Mucosa of gallbladder (tissue), 1 donor: Measurements from ENCODE around the gene SPDYE1. TPM values are rescaled to one million over a fixed set of nuclear protein-coding genes. Genes with fewer than 3 reads are reported as not detected.
"Not testable (repeated sequence)": the region's sequence is repeated elsewhere in the genome, so short reads cannot be mapped to it uniquely, and the experiment has no call there.

Experiments used
- DNase-seq: peaks from one replicate; pipeline ENCODE4 v3.0.0-alpha.2; 2020; ENCODE audit warnings: low spot score
- total RNA-seq: library from RNA; stranded (reverse); gene quantifications from one replicate; pipeline ENCODE4 v1.2.1, GENCODE V29; 2021
- donor health status: DM: no; HTN: no; CAD: no.

Gene SPDYE1
- total RNA-seq, 1 donor from 2014 or later: not detected

DNA sequence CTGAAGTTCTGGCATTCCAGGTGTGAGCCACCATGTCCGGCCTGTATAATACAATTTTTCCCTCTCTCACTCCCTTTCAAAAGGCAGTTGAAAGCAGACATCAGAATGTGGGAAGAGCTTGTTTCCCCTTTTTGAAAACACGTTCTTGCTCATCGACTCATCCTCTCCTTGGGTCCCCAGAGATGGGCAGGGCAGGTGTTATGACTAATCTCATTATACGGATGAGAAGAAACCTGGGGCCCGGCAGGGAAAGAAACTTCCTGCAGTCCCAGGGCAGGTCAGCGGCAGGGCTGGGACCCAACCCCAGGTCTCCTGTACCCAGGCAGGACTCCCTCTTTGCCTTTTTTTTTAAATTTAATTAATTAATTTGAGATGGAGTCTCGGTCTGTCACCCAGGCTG lies 4.8 kb upstream of the SPDYE1 start:
- not testable (repeated sequence) for DNase-seq

GRCh38 chr7:43994681-43995080 lies 3.0 kb upstream of the SPDYE1 start:
- DNase-seq: not testable (repeated sequence)

DNA sequence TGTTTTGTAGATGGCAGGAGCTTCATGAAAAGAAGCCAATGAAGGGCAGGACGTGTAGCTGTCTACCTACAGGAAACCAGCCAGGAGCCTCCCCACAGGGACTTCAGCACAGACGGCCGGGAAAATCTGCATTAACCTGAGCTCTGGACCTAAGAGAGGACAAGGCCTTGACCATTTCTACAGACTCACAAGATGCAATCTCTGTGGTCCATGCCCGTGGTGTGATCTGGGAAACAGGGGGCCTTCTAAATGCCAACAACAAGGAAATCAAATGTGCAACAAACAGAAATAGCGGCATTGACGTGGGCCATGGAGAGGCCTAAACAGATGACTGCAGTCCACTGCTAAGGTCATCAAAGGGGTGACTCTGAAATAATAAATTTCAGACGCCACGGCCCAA lies 14.4 kb downstream of the SPDYE1 start:
- not testable (repeated sequence) for DNase-seq

DNA sequence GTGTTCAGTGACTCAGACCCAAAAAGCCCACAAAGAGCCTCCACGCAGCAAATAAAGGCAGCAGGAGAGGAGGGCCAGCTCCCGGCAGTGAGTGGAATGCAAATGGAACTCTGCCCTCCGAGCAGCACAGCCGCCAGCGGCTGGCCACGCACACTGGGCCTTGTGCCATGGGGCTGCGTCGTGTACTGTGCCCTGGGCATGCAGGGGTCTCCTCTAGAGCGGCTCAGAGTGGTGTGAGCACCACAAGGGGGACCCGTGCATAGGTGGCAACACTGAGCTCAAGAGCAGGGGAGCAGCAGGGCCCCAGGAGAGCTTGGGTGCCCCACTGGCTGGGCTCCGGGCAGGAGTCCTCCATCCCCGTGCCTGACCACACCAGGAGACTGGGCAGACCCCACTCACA lies 17.4 kb downstream of the SPDYE1 start:
- DNase-seq: not testable (repeated sequence)

- peak; percentile 98 for DNase-seq
Observed at GRCh38 chr7:44018857-44019807, 21.4 kb downstream of the SPDYE1 start.

DNA sequence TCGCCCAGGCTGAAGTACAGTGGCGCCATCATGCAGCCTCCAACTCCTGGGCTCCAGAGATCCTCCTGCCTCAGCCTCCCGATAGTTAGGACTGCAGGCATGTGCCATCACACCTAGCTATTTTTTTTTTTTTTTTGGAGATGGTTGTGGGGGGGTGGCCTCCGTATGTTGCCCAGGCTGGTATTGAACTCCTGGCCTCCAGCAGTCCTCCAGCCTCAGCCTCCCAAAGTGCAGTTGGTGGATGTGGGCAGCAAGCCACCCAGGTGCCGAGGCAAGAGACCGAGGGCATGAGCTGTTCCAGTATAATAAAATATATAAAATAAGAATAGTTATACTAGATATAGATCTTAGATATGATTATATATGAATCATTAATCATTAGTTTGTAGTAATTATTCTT lies 22.1 kb downstream of the SPDYE1 start:
- DNase-seq: not testable (repeated sequence)

DNA sequence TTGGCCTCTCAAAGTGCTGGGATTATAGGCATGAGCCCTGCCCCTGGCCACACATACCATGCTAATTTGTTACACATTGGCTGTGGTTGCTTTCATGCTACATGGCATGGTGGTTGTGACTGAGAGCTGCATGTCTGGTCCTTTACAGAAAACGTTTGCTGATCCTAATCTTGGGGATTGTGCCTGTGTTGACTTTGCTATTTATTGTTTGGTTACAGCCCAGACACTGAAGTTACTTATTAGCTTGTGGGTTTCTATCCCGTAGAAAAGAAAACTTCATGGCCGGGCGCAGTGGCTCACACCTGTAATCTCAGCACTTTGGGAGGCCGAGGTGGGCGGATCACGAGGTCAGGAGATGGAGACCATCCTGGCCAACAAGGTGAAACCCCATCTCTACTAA lies 24.4 kb downstream of the SPDYE1 start:
- DNase-seq: not testable (repeated sequence)

DNA sequence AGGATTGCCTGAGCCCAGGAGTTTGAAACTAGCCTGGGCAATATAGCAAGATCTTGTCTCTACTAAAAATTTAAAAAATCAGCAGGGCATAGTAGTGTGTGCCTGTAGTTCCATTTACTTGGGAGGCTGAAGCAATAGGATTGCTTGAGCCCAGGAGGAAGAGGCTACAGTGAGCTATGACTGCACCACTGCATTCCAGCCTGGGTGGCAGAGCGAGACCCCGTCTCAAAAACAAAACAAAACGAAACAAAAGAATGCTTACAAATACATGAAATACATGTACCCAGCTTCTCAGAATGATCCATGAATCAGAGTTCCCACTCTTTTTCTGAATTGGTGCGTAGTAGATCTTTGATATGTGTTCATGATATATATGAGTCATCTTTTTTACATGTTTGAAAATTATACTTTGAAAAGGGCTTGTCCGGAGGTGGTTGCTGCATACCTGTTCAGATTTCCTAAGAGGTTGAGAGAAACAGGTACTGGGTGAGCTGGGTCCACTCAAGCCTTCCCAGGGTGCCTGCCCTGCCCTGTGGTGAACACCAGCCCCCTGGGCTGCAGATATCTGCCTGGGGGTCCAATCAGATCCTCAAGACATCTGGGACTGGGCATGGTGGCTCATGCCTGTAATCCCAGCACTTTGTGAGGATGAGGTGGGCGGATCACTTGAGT lies 25.2 kb downstream of the SPDYE1 start:
- DNase-seq: not testable (repeated sequence)

- DNase-seq: not testable (repeated sequence)
Observed at GRCh38 chr7:44029433-44029832, 31.7 kb downstream of the SPDYE1 start.

DNA sequence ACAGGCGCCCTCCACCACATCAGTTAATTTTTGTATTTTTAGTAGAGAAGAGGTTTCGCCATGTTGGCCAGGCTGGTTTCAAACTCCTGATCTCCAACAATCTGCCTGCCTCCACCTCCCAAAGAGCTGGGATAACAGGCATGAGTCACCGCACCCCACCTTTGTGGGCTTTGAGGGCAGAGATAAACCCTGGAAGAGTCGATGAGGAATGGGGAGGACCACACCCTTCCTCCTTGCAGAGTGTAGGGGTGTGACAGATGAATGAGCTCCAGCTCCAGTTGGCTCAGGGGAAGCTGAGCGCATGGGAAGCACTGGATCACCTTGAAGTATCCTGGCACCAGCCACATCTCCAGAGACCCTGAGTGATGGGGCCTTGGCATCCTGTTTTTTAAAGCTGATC lies 32.3 kb downstream of the SPDYE1 start:
- not testable (repeated sequence) for DNase-seq

- not testable (repeated sequence) for DNase-seq
Observed at GRCh38 chr7:44031319-44031718, 33.6 kb downstream of the SPDYE1 start.

- not testable (repeated sequence) for DNase-seq
Observed at GRCh38 chr7:44032031-44032430, 34.3 kb downstream of the SPDYE1 start.

DNA sequence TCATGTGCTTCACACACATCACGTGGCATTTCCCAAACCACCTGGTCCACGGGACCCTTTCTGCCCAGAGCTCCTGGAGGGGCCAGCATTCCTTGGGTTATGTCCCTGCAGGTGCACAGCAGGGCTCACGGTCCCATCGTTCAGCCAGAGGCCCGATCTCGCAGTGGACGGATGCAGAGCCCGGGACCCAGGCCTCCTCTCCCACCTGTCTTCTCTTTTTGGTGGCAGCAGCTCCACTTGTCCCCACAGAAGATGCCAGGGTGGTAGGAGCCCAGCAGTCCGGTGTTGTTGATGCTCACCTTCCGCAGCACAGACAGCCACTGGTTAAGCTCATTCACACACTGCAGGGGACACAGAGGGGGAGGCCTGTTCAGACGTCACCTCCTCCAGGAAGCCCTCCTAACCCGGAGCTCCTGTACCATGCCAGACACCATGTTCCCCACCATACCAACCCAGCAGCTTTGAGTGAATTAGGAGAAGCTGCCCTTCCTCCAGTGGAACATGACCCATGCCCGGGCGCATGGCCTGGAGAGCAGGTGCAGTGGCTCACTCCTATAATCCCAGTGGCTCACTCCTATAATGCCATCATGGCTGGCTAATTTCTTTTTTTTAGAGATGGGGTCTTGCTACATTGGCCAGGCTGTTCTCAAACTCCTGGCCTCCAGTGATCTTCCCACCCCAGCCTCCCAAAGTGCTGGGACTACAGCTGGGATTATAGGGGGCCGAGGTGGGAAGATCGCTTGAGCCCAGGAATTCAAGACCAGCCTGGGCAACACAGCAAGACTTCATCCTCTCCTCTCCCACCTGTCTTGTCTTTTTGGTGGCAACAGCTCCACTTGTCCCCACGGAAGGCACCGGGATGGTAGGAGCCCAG lies 36.5 kb downstream of the SPDYE1 start:
- DNase-seq: not testable (repeated sequence)

GRCh38 chr7:44036364-44036763 lies 38.7 kb downstream of the SPDYE1 start:
- peak; percentile 57 for DNase-seq

GRCh38 chr7:44037951-44038350 lies 40.3 kb downstream of the SPDYE1 start:
- not testable (repeated sequence) for DNase-seq

DNA sequence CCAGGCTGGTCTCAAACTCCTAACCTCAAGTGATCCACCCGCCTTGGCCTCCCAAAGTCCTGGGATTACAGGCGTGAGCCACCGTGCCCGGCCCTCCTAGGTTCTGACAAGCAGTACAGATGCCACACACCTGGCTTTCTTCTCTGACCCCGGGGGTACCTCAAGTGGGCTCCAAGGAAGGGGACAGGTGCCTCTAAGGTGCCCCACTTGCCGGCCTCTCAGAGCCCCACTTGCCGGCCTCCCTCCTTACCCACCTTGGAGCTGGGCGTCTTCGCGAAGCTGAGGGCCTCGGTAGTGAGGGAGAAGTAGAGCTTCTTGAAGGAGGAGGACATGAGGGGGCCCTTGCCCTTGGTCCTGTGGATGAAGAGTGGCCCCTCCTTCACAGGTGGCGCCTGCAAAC lies 40.9 kb downstream of the SPDYE1 start:
- DNase-seq: not testable (repeated sequence)

DNA sequence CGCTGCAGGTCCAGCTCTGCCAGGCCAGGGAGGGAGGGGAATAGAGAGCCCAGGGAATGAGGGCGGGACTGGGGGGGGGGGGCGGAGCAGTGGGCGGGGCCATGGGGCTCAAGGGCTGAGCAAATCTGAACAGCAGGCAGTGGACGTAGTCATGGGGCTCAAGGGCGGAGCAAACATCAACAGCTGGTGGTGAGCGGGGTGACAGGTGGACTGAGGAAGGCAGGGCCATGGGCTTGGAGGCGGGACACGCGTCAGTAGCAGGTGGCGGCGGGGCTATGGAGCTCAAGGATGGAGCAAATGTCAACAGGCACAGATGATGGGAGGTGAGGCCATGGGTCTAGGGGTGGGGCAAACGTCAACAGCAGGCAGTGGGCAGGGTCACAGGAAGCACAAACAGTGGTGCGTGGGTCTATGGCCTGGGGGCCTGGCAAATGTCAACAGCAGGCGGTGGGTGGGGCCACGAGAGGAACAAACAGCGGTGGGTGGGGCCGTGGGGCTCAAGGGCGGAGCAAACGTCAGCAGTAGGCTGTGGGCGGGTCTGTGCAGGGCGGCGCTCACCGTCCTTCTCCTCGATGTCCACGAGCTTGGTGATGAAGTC lies 41.4 kb downstream of the SPDYE1 start:
- peak; percentile 95 for DNase-seq

DNA sequence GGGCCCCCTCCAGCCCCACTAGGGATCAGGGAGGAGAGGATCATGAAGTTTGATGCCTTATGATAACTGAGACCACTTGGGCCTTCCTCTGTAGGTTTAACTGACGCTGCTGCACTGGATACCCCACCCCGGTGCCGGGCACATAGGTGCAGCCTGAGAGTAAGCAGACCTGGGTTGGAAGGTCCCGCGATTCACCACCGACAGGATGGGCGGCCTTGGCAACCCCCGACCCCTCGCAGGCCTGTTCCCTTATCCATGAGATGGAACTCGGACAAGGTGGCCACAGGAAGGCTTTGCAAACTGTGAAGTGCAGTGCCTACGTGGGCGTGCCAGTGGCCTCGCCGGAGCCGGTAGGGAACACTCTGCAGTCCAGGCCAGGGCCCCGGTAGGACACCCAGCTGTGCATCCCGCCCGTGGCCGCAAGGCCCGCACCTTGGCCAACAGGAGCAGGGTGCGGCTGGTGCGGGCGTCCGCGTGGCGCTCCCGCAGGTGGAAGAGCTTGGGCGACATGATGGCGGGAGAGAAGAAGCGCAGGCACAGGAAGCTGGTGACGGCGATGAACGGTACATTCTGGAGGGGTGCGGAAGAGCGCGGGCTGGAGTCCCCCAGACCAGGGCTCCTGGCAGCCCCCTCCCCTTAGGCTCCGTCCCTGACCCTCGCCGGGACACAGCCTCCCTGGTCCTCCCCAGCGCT lies 42.2 kb downstream of the SPDYE1 start:
- not testable (repeated sequence) for DNase-seq

DNA sequence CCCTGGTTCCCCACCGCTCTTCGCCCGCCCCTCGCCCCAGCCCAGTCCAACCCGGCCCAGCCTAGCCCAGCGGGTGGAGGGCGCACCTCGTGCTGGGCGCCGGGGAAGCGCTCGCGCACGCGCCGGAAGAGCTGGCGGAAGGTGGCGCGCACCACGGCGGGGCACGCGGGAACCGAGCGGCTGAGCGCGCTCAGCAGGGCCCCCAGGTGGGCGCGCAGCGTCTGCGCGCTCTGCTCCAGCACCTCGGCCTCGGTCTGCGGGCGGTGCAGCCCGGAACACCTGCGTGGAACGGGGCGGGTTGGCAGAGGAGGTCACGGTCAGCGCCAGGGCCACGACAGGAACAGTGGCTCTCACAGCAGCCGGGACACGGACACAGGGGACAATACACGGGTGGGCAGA lies 42.8 kb downstream of the SPDYE1 start:
- not testable (repeated sequence) for DNase-seq

DNA sequence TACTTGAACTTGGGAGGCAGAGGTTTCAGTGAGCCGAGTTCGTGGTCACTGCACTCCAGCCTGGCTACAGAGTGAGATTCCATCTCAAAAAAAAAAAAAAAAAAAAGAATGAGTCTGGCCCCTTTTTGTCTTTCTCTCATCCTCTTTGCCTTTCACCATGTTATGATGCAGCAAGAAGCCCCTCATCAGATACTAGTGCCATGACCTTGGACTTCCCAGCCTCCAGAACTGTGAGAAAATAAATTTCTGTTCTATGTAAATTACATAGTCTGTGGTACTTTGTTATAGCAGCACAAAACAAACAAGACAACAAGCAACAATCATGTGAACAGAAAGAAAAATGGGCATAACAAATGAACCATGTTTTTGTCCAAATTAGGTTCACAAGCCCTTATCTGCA lies 44.5 kb downstream of the SPDYE1 start:
- no peak for DNase-seq

- DNase-seq: no peak
Observed at GRCh38 chr7:44043902-44044301, 46.2 kb downstream of the SPDYE1 start.
